HG03460 (cell line): ENCODE measurements around the gene UBE4B.
"Not testable (repeated sequence)": the region's sequence is repeated elsewhere in the genome, so short reads cannot be mapped to it uniquely, and the experiment has no call there.

ENCODE experiments used
- ATAC-seq: cut with Tn5 transposase; IDR thresholded peaks from one replicate; pipeline ENCODE4 v1.9.1; 2021; ENCODE audit not compliant: unreplicated experiment

Gene UBE4B

GRCh38 chr1:10070206-10070605, 37.4 kb downstream of the UBE4B start:
- ATAC-seq: no peak

- ATAC-seq: no peak
Measured at GRCh38 chr1:10071640-10072039, 38.9 kb downstream of the UBE4B start.

- not testable (repeated sequence) for ATAC-seq
Measured at GRCh38 chr1:10073371-10073770, 40.6 kb downstream of the UBE4B start.

GRCh38 chr1:10074059-10074851, 41.5 kb downstream of the UBE4B start:
- peak; percentile 80 for ATAC-seq

GRCh38 chr1:10074852-10075730, 42.3 kb downstream of the UBE4B start:
- ATAC-seq: no peak

- ATAC-seq: no peak
Measured at GRCh38 chr1:10075732-10076131, 43.0 kb downstream of the UBE4B start.

- no peak for ATAC-seq
Measured at GRCh38 chr1:10078494-10078893, 45.7 kb downstream of the UBE4B start.

- no peak for ATAC-seq
Measured at GRCh38 chr1:10080523-10080922, 47.8 kb downstream of the UBE4B start.

- ATAC-seq: no peak
Measured at GRCh38 chr1:10082785-10083479, 50.2 kb downstream of the UBE4B start.

- no peak for ATAC-seq
Measured at GRCh38 chr1:10084045-10084444, 51.3 kb downstream of the UBE4B start.

GRCh38 chr1:10085076-10085475, 52.3 kb downstream of the UBE4B start:
- no peak for ATAC-seq

- ATAC-seq: no peak
Measured at GRCh38 chr1:10087210-10087609, 54.5 kb downstream of the UBE4B start.

- no peak for ATAC-seq
Measured at GRCh38 chr1:10101929-10102328, 69.2 kb downstream of the UBE4B start.

GRCh38 chr1:10103193-10103592, 70.4 kb downstream of the UBE4B start:
- no peak for ATAC-seq

GRCh38 chr1:10104834-10105233, 72.1 kb downstream of the UBE4B start:
- ATAC-seq: no peak

GRCh38 chr1:10105484-10105883, 72.7 kb downstream of the UBE4B start:
- no peak for ATAC-seq

- ATAC-seq: no peak
Measured at GRCh38 chr1:10106241-10106640, 73.5 kb downstream of the UBE4B start.

- no peak for ATAC-seq
Measured at GRCh38 chr1:10106756-10107475, 74.2 kb downstream of the UBE4B start.

GRCh38 chr1:10107476-10107847, 74.7 kb downstream of the UBE4B start:
- not testable (repeated sequence) for ATAC-seq

GRCh38 chr1:10108134-10108663, 75.4 kb downstream of the UBE4B start:
- ATAC-seq: no peak
